DOHH2 (cell line): ENCODE results near the gene CASP6.

Source experiments
- H3F3A ChIP-seq: fragments of 200-600 bp; sonication (generic), shearing (Covaris generic); 2 replicates; pipeline ENCODE4 v1.6.0; 2016; ENCODE audit warnings: antibody characterized with exemption, mild to moderate bottlenecking; ENCODE audit not compliant: control insufficient read depth, insufficient read depth
- H3K27ac ChIP-seq: fragments of 200-600 bp; sonication (generic); 2 replicates; pipeline ENCODE4 v1.5.1; 2014; ENCODE audit warnings: low read depth, mild to moderate bottlenecking, low read length, moderate library complexity
- H3K27me3 ChIP-seq: fragments of 200-600 bp; sonication (generic); 2 replicates; pipeline ENCODE4 v1.6.1; 2014; ENCODE audit warnings: mild to moderate bottlenecking, low read length, mixed read lengths; ENCODE audit not compliant: control insufficient read depth
- H3K36me3 ChIP-seq: fragments of 200-600 bp; sonication (generic); 2 replicates; pipeline ENCODE4 v1.6.1; 2014; ENCODE audit warnings: mild to moderate bottlenecking, low read length, moderate library complexity, mixed read lengths; ENCODE audit not compliant: control insufficient read depth
- H3K4me1 ChIP-seq: fragments of 200-600 bp; sonication (generic); 2 replicates; pipeline ENCODE4 v1.6.1; 2014; ENCODE audit warnings: mild to moderate bottlenecking, low read length, mixed read lengths; ENCODE audit not compliant: control insufficient read depth
- H3K4me2 ChIP-seq: fragments of 200-600 bp; sonication (generic); 2 replicates; pipeline ENCODE4 v1.6.0; 2014; ENCODE audit warnings: mild to moderate bottlenecking, low read length, moderate library complexity
- H3K4me3 ChIP-seq: fragments of 200-600 bp; sonication (generic); 2 replicates; pipeline ENCODE4 v1.5.1; 2014; ENCODE audit warnings: mild to moderate bottlenecking, low read length, mixed read lengths
- H3K79me2 ChIP-seq: fragments of 200-600 bp; sonication (generic); 2 replicates; pipeline ENCODE4 v1.6.1; 2014; ENCODE audit warnings: mild to moderate bottlenecking, low read length, mixed read lengths; ENCODE audit not compliant: control insufficient read depth
- H3K9me2 ChIP-seq: fragments of 200-600 bp; sonication (generic); replicated peaks from 2 replicates; pipeline ENCODE4 v1.6.1; 2014; ENCODE audit warnings: mild to moderate bottlenecking, low read length, mixed read lengths; ENCODE audit not compliant: control insufficient read depth
- H3K9me3 ChIP-seq: fragments of 200-600 bp; sonication (generic); 2 replicates; pipeline ENCODE4 v1.6.1; 2014; ENCODE audit warnings: antibody characterized with exemption, low read length, mixed read lengths; ENCODE audit not compliant: control insufficient read depth, insufficient read depth
- H4K20me1 ChIP-seq: fragments of 200-600 bp; sonication (generic); 2 replicates; pipeline ENCODE4 v1.6.0; 2014; ENCODE audit warnings: low read depth, mild to moderate bottlenecking, antibody characterized with exemption, low read length, moderate library complexity; ENCODE audit not compliant: control insufficient read depth, insufficient read depth
- EZH2phosphoT487 ChIP-seq: fragments of 200-600 bp; sonication (generic); IDR thresholded peaks from 2 replicates; pipeline ENCODE4 v1.6.1; 2017; ENCODE audit warnings: borderline replicate concordance, mild to moderate bottlenecking, antibody characterized with exemption, low read length, moderate library complexity, mixed read lengths
- TF ChIP-seq, protein P1 (sequence below): fragments of 200-600 bp; sonication (generic); IDR thresholded peaks from one replicate; pipeline ENCODE4 v1.5.1; 2014; ENCODE audit warnings: antibody characterized with exemption, mild to moderate bottlenecking, low read depth, low read length; ENCODE audit not compliant: poor library complexity, severe bottlenecking

CASP6 gene

DNA sequence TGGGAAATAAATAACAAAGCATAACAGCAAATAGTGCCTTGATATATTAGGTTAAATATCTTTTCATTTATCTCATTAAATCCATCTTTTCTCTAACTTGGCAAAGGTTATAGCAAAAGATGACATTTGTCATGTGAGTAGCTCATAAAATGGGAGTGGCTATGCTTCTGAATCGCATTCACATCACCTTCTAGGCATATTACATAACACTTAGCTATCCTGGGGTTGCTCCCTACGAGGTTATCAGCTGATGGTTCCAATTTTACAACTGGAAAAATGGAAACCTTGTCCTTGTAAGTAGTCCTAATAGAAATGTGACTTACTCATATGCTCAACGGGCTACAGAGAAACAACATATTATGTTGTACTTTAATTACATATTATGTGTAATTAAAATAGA is 10.3 kb upstream of the CASP6 start:
- Histone ChIP-seq H3K4me1 (0 out of 2 replicates have a peak, but pooled peaks cover 4% of the 10 kb centered on the region), H3K9me2 (no peaks in the 10 kb centered on the region), H3K27ac (no peak overlapping the region), H3K4me2 (no peak overlapping the region), H3K4me3 (no peak overlapping the region), H3K79me2 (no peaks in the 10 kb centered on the region), H3K9me3 (no peaks in the 10 kb centered on the region), H3K36me3 (peaks cover 47% of the 10 kb centered on the region), H4K20me1 (no peaks in the 10 kb centered on the region), H3K27me3 (no peaks in the 10 kb centered on the region), H3F3A (peaks cover 2% of the 10 kb centered on the region; the same call in 1 of the 2 replicates)
- TF ChIP-seq, protein P1, sequence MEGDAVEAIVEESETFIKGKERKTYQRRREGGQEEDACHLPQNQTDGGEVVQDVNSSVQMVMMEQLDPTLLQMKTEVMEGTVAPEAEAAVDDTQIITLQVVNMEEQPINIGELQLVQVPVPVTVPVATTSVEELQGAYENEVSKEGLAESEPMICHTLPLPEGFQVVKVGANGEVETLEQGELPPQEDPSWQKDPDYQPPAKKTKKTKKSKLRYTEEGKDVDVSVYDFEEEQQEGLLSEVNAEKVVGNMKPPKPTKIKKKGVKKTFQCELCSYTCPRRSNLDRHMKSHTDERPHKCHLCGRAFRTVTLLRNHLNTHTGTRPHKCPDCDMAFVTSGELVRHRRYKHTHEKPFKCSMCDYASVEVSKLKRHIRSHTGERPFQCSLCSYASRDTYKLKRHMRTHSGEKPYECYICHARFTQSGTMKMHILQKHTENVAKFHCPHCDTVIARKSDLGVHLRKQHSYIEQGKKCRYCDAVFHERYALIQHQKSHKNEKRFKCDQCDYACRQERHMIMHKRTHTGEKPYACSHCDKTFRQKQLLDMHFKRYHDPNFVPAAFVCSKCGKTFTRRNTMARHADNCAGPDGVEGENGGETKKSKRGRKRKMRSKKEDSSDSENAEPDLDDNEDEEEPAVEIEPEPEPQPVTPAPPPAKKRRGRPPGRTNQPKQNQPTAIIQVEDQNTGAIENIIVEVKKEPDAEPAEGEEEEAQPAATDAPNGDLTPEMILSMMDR: no peak
- TF ChIP-seq EZH2phosphoT487: no peak

DNA sequence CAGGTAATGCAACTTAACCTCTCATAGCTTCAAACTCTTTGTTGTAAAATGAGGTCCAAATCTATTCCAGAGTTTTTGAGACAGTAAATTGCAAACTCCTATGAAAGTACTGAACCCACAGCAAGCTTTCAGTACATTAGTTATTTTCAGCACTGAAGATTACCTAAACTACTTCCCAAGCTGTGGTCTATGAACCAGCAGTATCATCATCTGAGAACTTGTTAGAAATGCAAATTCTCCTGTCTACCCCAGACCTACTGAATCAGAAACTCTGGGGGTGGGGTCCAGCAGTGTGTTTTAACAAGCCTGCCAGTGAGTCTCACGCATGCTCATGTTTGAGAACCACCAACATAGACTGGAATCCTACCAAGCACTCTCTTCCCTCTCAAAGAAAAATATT is 5.7 kb upstream of the CASP6 start:
- TF ChIP-seq, protein P1: no peak
- TF ChIP-seq EZH2phosphoT487: no peak
- Histone ChIP-seq H3K27me3 (no peaks in the 10 kb centered on the region), H3K9me2 (no peaks in the 10 kb centered on the region), H3F3A (peaks cover 6% of the 10 kb centered on the region), H3K9me3 (no peaks in the 10 kb centered on the region), H3K36me3 (peaks cover 21% of the 10 kb centered on the region), H3K4me2 (no peak overlapping the region), H3K4me1 (peaks cover 8% of the 10 kb centered on the region), H3K79me2 (no peaks in the 10 kb centered on the region), H4K20me1 (no peaks in the 10 kb centered on the region), H3K27ac (no peak overlapping the region), H3K4me3 (no peak overlapping the region)

DNA sequence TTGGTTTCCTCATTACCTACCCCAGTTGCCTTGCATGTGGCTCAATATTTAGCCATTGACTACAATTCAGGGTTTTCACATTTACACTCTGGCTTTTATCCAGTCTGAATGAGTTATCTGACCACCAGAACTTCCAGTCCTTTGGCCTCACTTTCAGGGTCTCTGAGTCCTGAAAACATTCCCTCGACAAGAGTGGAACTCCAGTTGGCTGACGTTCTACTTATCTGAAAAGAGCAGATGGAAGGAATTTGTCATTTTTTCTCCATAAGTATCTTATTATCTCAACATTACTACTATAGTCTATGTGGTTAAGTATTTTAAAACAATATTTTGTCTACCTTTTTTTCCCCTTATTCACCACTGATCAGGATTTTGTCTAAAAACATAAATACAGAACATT is 5.2 kb upstream of the CASP6 start:
- Histone ChIP-seq H3K9me2 (no peaks in the 10 kb centered on the region), H3K4me3 (no peak overlapping the region), H3K79me2 (no peaks in the 10 kb centered on the region), H3K9me3 (no peaks in the 10 kb centered on the region), H4K20me1 (no peaks in the 10 kb centered on the region), H3K4me1 (peaks cover 14% of the 10 kb centered on the region), H3K36me3 (peaks cover 17% of the 10 kb centered on the region), H3K27ac (no peak overlapping the region), H3K4me2 (no peak overlapping the region), H3K27me3 (no peaks in the 10 kb centered on the region), H3F3A (peaks cover 8% of the 10 kb centered on the region)
- TF ChIP-seq EZH2phosphoT487: no peak
- TF ChIP-seq, protein P1: no peak
